Common myeloid progenitor, CD34-positive (primary cell): ENCODE measurements around the gene CFAP57.

Source experiments
- CTCF ChIA-PET: fragments of 350-600 bp; sonication (Branson Sonifier 250); formaldehyde crosslinking; loops from one replicate; lab custom pipeline; 2021; ENCODE audit warnings: antibody characterized with exemption; lab: Charles Lee
- POLR2A ChIA-PET: fragments of 350-600 bp; sonication (Branson Sonifier 250); formaldehyde crosslinking; loops from one replicate; lab custom pipeline; 2021; ENCODE audit warnings: antibody characterized with exemption; lab: Charles Lee
- DNase-seq, 3 donors: peaks; one replicate each; pipeline versions ENCODE4 v3.0.0 to v3.0.0-alpha.2; 2013
- H3K27ac ChIP-seq, 2 experiments: 1 replicate in 1 of 2; 2 replicates in 1 of 2; pipeline ENCODE4 v1.7.0; 2013; ENCODE audit warnings: inconsistent platforms in 2 of 2, low read length in 2 of 2, mild to moderate bottlenecking in 2 of 2, low read depth in 1 of 2, moderate library complexity in 1 of 2; ENCODE audit not compliant: severe bottlenecking in 2 of 2, insufficient read depth in 1 of 2, poor library complexity in 1 of 2
- H3K27me3 ChIP-seq, 5 experiments: replicated peaks in 2 of 5; 1 replicate in 3 of 5; 2 replicates in 2 of 5; pipeline versions ENCODE4 v1.6.1 to v1.7.0; 2013; ENCODE audit warnings: low read length in 4 of 5, mild to moderate bottlenecking in 2 of 5, moderate library complexity in 2 of 5, inconsistent platforms in 1 of 5; ENCODE audit not compliant: insufficient read depth in 5 of 5, control insufficient read depth in 4 of 5
- H3K36me3 ChIP-seq, 4 experiments: 1 replicate in 2 of 4; 2 replicates in 2 of 4; pipeline versions ENCODE4 v1.6.1 to v1.7.0; 2013; ENCODE audit warnings: low read length in 3 of 4, control low read depth in 1 of 4, mild to moderate bottlenecking in 1 of 4; ENCODE audit not compliant: control insufficient read depth in 4 of 4, insufficient read depth in 4 of 4
- H3K4me1 ChIP-seq, 4 experiments: 1 replicate in 3 of 4; 2 replicates in 1 of 4; pipeline versions ENCODE4 v1.6.1 to v1.7.1; 2013; ENCODE audit warnings: low read length in 3 of 4, mild to moderate bottlenecking in 3 of 4, control low read depth in 1 of 4, inconsistent platforms in 1 of 4, moderate library complexity in 1 of 4; ENCODE audit not compliant: control insufficient read depth in 4 of 4, insufficient read depth in 4 of 4; ENCODE audit errors: control extremely low read depth in 1 of 4
- H3K4me3 ChIP-seq, 7 experiments: 1 replicate in 4 of 7; 2 replicates in 3 of 7; pipeline versions ENCODE4 v1.5.1 to v1.7.0; 2013; ENCODE audit warnings: mild to moderate bottlenecking in 7 of 7, low read length in 6 of 7, moderate library complexity in 6 of 7, inconsistent platforms in 2 of 7, low read depth in 2 of 7, control low read depth in 1 of 7; ENCODE audit not compliant: insufficient read depth in 4 of 7, control insufficient read depth in 1 of 7; ENCODE audit errors: extremely low read depth in 1 of 7
- H3K9me3 ChIP-seq, 5 experiments: 1 replicate in 4 of 5; 2 replicates in 1 of 5; pipeline versions ENCODE4 v1.6.1 to v1.7.1; 2013; ENCODE audit warnings: low read length in 4 of 5, mild to moderate bottlenecking in 2 of 5, inconsistent platforms in 1 of 5, low read depth in 1 of 5, moderate library complexity in 1 of 5; ENCODE audit not compliant: control insufficient read depth in 4 of 5, insufficient read depth in 2 of 5; ENCODE audit errors: control extremely low read depth in 1 of 5
- WGBS: methylation state at CpG from one replicate; pipeline ENCODE4 v1.1.5; 2013; ENCODE audit not compliant: insufficient coverage; 5-methylcytosine and 5-hydroxymethylcytosine counted together

Gene CFAP57

DNA sequence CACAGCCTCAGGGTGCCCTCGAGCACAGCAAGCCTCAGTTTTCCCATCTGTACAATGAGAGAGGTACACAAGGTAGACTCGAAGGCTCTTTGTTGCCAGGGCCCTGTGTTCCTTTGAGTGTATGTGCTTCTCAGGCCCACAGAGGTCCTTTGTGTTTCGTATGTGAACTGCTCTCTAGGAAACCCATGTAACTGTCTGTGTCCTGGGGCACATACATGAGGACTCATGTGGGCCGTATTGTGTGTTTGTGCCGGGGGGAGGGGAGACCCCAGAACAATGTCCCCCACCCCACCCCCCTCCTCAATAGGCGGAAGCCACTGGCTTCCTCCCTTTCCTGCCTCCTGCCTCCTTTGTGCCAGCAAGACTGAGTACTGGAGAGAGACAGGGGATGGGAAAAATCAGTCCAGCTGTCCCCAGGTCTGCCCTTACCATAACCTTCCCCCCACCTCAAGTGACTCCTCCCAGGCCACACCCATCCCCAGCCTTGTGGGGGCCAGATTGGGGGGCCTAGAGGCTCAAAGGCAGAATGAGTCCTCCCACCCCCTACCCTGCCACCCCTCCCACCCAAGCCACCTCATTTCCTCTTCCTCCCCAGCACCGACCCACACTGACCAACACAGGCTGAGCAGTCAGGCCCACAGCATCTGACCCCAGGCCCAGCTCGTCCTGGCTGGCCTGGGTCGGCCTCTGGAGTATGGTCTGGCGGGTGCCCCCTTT lies 128.4 kb downstream of the CFAP57 start, which contains the start of gene TIE1:
TSS of gene TIE1 (plus strand) at position 605 of the 717 bp plus-strand sequence. CDS start at position 695, 90 bp downstream.
- peak in 2 of 3 donors; percentile 24 to 34 for DNase-seq
- peaks cover 0 to 58% (median 45%) of the 10 kb centered on the region in 4 experiments for H3K4me1 ChIP-seq
- POLR2A ChIA-PET = no interaction called here
- peak within 1 kb of the TSS in 1 of 2 experiments; percentile 66 for H3K27ac ChIP-seq
- H3K9me3 ChIP-seq = no peaks in the 10 kb centered on the region
- H3K36me3 ChIP-seq = peaks cover 0 to 7% (median 1%) of the 10 kb centered on the region in 4 experiments
- WGBS = 27% methylated on average over 6 of the region's 10 CpGs
- H3K27me3 ChIP-seq = no peaks in the 10 kb centered on the region
- peak within 1 kb of the TSS in 6 of 7 experiments; percentile 1 to 70 (median 54) for H3K4me3 ChIP-seq
- CTCF ChIA-PET = no interaction called here

DNA sequence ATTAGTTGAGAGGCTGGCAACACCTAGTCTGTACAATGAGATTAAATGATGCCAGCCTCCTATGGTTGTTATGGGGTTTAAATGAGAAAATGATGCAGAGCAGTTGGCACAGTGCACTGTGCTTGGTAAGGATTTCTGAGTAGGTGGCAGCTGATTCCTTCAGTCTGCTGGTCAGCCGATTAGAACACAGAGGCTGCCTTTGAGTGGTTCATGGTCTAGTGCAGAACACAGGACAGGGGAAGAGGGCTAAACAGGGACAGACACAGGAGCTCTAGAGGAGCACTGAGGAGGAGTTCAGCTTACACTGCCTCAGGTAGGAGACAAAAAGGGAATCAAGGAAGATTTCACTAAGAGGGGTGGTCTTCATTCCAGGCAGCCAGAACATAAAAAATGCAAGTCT lies 130.1 kb downstream of the CFAP57 start:
- ChIA-PET CTCF (interaction anchor here (0.7 kb wide), 1 partner anchor 9 kb away, joined by 3 read pairs; no protein-coding TSS in a partner anchor), POLR2A (interaction anchor here (0.7 kb wide), 1 partner anchor 276 kb away, joined by 3 read pairs; no protein-coding TSS in a partner anchor)
- no peaks in the 10 kb centered on the region for H3K9me3 ChIP-seq
- no peak for DNase-seq
- peaks cover 0 to 55% (median 42%) of the 10 kb centered on the region in 4 experiments for H3K4me1 ChIP-seq
- no peak overlapping the region for H3K4me3 ChIP-seq
- no peaks in the 10 kb centered on the region for H3K27me3 ChIP-seq
- H3K36me3 ChIP-seq = peaks cover 0 to 19% (median 6%) of the 10 kb centered on the region in 4 experiments
- WGBS = 88% methylated on average over 1 of the region's 1 CpG
- H3K27ac ChIP-seq = no peak overlapping the region

- Histone ChIP-seq H3K4me3 (no peak overlapping the region), H3K9me3 (no peaks in the 10 kb centered on the region), H3K27me3 (no peaks in the 10 kb centered on the region), H3K36me3 (peaks cover 0 to 25% (median 11%) of the 10 kb centered on the region in 4 experiments), H3K27ac (no peak overlapping the region), H3K4me1 (peaks cover 0 to 55% (median 42%) of the 10 kb centered on the region in 4 experiments)
- no peak for DNase-seq
- POLR2A ChIA-PET = no interaction called here
- 88% methylated on average over 7 of the region's 7 CpGs for WGBS
- CTCF ChIA-PET = interaction anchor here (1.0 to 1.5 kb wide), 5 partner anchors 10 to 76 kb away, joined by 3 to 5 read pairs (median 4); no protein-coding TSS in a partner anchor
Observed at GRCh38 chr1:43302721-43303470, 130.8 kb downstream of the CFAP57 start.

GRCh38 chr1:43303471-43304313 lies 131.6 kb downstream of the CFAP57 start:
- Histone ChIP-seq H3K36me3 (peaks cover 0 to 28% (median 12%) of the 10 kb centered on the region in 4 experiments), H3K27ac (peak overlapping the region in 1 of 2 experiments; percentile 38), H3K4me3 (peak overlapping the region in 1 of 7 experiments; percentile 55), H3K27me3 (no peaks in the 10 kb centered on the region), H3K4me1 (peaks cover 0 to 55% (median 42%) of the 10 kb centered on the region in 4 experiments), H3K9me3 (no peaks in the 10 kb centered on the region)
- 78% methylated on average over 6 of the region's 8 CpGs for whole genome bisulfite sequencing
- POLR2A ChIA-PET = no interaction called here
- DNase-seq = no peak
- CTCF ChIA-PET = interaction anchor here (1.0 to 1.5 kb wide), 5 partner anchors 10 to 77 kb away, joined by 3 to 5 read pairs (median 4); no protein-coding TSS in a partner anchor
